OCI-LY3 (cell line): Measurements from ENCODE around the gene TNFRSF14.

Experiments
- H2AFZ ChIP-seq: fragments of 200-600, 300-600 bp; shearing (Covaris generic); 2 replicates; pipeline ENCODE4 v1.6.0; 2014; ENCODE audit warnings: antibody characterized with exemption, low read depth, low read length
- H3K27ac ChIP-seq: fragments of 200-600, 300-600 bp; sonication (generic); 2 replicates; pipeline ENCODE4 v1.5.1; 2014; ENCODE audit warnings: mild to moderate bottlenecking, low read length, moderate library complexity, mixed read lengths
- H3K27me3 ChIP-seq: fragments of 200-600, 300-600 bp; sonication (generic); 2 replicates; pipeline ENCODE4 v1.6.1; 2014; ENCODE audit warnings: low read depth, low read length, mixed read lengths
- H3K36me3 ChIP-seq: fragments of 200-600, 300-600 bp; sonication (generic); replicated peaks from 2 replicates; pipeline ENCODE3; 2014; ENCODE audit warnings: low read depth, low read length, mixed read lengths
- H3K4me1 ChIP-seq: fragments of 300-600, 200-600 bp; sonication (generic); 2 replicates; pipeline ENCODE4 v1.6.1; 2014; ENCODE audit warnings: low read length, mixed read lengths
- H3K4me2 ChIP-seq: fragments of 200-600, 300-600 bp; sonication (generic); 2 replicates; pipeline ENCODE4 v1.6.1; 2014; ENCODE audit warnings: low read length, mixed read lengths
- H3K4me3 ChIP-seq: fragments of 300-600, 200-600 bp; sonication (generic); 2 replicates; pipeline ENCODE4 v1.5.1; 2014; ENCODE audit warnings: antibody characterized with exemption, mild to moderate bottlenecking, low read length, moderate library complexity
- H3K79me2 ChIP-seq: fragments of 300-600, 200-600 bp; shearing (Covaris generic); 2 replicates; pipeline ENCODE4 v1.6.1; 2014; ENCODE audit warnings: mild to moderate bottlenecking, low read length, mixed read lengths
- H3K9ac ChIP-seq: fragments of 300-600, 200-600 bp; shearing (Covaris generic); 2 replicates; pipeline ENCODE4 v1.6.0; 2014; ENCODE audit warnings: mild to moderate bottlenecking, low read length, moderate library complexity
- H3K9me3 ChIP-seq: fragments of 200-600, 300-600 bp; shearing (Covaris generic); 2 replicates; pipeline ENCODE4 v1.6.1; 2014; ENCODE audit warnings: low read length, mixed read lengths; ENCODE audit not compliant: insufficient read depth
- H4K20me1 ChIP-seq: fragments of 200-600, 300-600 bp; sonication (generic); 2 replicates; pipeline ENCODE4 v1.6.1; 2016; ENCODE audit warnings: low read length, mixed read lengths; ENCODE audit not compliant: insufficient read depth
- CTCF ChIP-seq: fragments of 200-600, 300-600 bp; sonication (generic); IDR thresholded peaks from 2 replicates; pipeline ENCODE4 v1.5.1; 2014; ENCODE audit warnings: antibody characterized with exemption, low read length, low read depth
- EZH2phosphoT487 ChIP-seq: fragments of 200-600 bp; shearing (Covaris generic); IDR thresholded peaks from 2 replicates; pipeline ENCODE4 v1.6.1; 2018; ENCODE audit warnings: antibody characterized with exemption, mixed run types, low read depth

Gene TNFRSF14

GRCh38 chr1:2583871-2584351, 27.7 kb downstream of the TNFRSF14 start:
- Histone ChIP-seq H3K4me3 (no peak overlapping the region), H3K79me2 (peaks cover 10% of the 10 kb centered on the region; the same call in 1 of the 2 replicates), H3K27ac (peak overlapping the region; percentile 93), H3K9me3 (no peaks in the 10 kb centered on the region), H3K9ac (no peak overlapping the region), H4K20me1 (no peaks in the 10 kb centered on the region), H3K4me2 (no peak overlapping the region), H3K27me3 (no peaks in the 10 kb centered on the region), H3K4me1 (peaks cover 51% of the 10 kb centered on the region), H2AFZ (no peak overlapping the region), H3K36me3 (peaks cover 3% of the 10 kb centered on the region)
- TF ChIP-seq CTCF (no peak), EZH2phosphoT487 (no peak)

GRCh38 chr1:2584686-2585317, 28.6 kb downstream of the TNFRSF14 start:
- Histone ChIP-seq H3K4me2 (peak overlapping the region; percentile 90), H3K36me3 (peaks cover 3% of the 10 kb centered on the region), H2AFZ (no peak overlapping the region), H3K4me1 (peaks cover 43% of the 10 kb centered on the region), H3K27me3 (no peaks in the 10 kb centered on the region), H3K4me3 (peak overlapping the region; percentile 97), H3K9ac (peak overlapping the region; percentile 95), H3K9me3 (no peaks in the 10 kb centered on the region), H3K27ac (peak overlapping the region; percentile 93), H3K79me2 (peaks cover 10% of the 10 kb centered on the region; the same call in 1 of the 2 replicates), H4K20me1 (no peaks in the 10 kb centered on the region)
- TF ChIP-seq CTCF = no peak
- no peak for TF ChIP-seq EZH2phosphoT487

GRCh38 chr1:2585318-2586092, 29.3 kb downstream of the TNFRSF14 start:
- H3K79me2 ChIP-seq = peaks cover 10% of the 10 kb centered on the region; the same call in 1 of the 2 replicates
- H3K4me1 ChIP-seq = peaks cover 38% of the 10 kb centered on the region

More at GRCh38 chr1:2585318-2586092, 29.3 kb downstream of the TNFRSF14 start:
- Histone ChIP-seq H3K9ac (peak overlapping the region; percentile 95), H2AFZ (no peak overlapping the region), H3K27me3 (no peaks in the 10 kb centered on the region), H3K9me3 (no peaks in the 10 kb centered on the region), H3K4me3 (peak overlapping the region; percentile 97), H3K36me3 (peaks cover 3% of the 10 kb centered on the region), H3K4me2 (peak overlapping the region; percentile 90), H3K27ac (peak overlapping the region; percentile 93), H4K20me1 (no peaks in the 10 kb centered on the region)
- TF ChIP-seq EZH2phosphoT487 (no peak), CTCF (peak; percentile 21; the same call in 1 of the 2 replicates)
